SU-DHL-6 (cell line): ENCODE measurements around the gene CLIC6.

Experiments
- H2AFZ ChIP-seq: fragments of 200-600 bp; sonication (generic); 2 replicates; pipeline ENCODE4 v1.6.1; 2014; ENCODE audit warnings: low read depth, mild to moderate bottlenecking, moderate library complexity, mixed read lengths, antibody characterized with exemption, low read length; ENCODE audit not compliant: severe bottlenecking
- H3F3A ChIP-seq: fragments of 200-600 bp; shearing (Covaris generic); 2 replicates; pipeline ENCODE4 v1.6.0; 2016; ENCODE audit warnings: antibody characterized with exemption, mild to moderate bottlenecking; ENCODE audit not compliant: insufficient read depth
- H3K27ac ChIP-seq: fragments of 200-600 bp; sonication (generic); 2 replicates; pipeline ENCODE4 v1.5.1; 2016; ENCODE audit warnings: low read depth, mild to moderate bottlenecking, low read length, moderate library complexity, mixed read lengths
- H3K27me3 ChIP-seq: fragments of 200-600 bp; sonication (generic), shearing (Covaris generic); 2 replicates; pipeline ENCODE4 v1.6.0; 2014; ENCODE audit warnings: mild to moderate bottlenecking, low read length
- H3K36me3 ChIP-seq: fragments of 200-600 bp; sonication (generic); 2 replicates; pipeline ENCODE4 v1.6.1; 2014; ENCODE audit warnings: mild to moderate bottlenecking, low read length, mixed read lengths
- H3K4me2 ChIP-seq: fragments of 300-600, 200-600 bp; shearing (Covaris generic), sonication (generic); 2 replicates; pipeline ENCODE4 v1.6.0; 2014; ENCODE audit warnings: low read length, low read depth, mild to moderate bottlenecking; ENCODE audit not compliant: poor library complexity, severe bottlenecking
- H3K4me3 ChIP-seq: fragments of 200-600 bp; sonication (generic); 2 replicates; pipeline ENCODE4 v1.5.1; 2014; ENCODE audit warnings: antibody characterized with exemption, low read length, mild to moderate bottlenecking, mixed read lengths; ENCODE audit not compliant: insufficient read depth, poor library complexity, severe bottlenecking
- H3K79me2 ChIP-seq: fragments of 200-600 bp; sonication (generic); 2 replicates; pipeline ENCODE4 v1.6.1; 2014; ENCODE audit warnings: mild to moderate bottlenecking, low read length, moderate library complexity; ENCODE audit not compliant: insufficient read depth
- H3K9ac ChIP-seq: fragments of 200-600 bp; sonication (generic); 2 replicates; pipeline ENCODE4 v1.7.0; 2014; ENCODE audit warnings: mild to moderate bottlenecking, low read length
- H3K9me2 ChIP-seq: fragments of 200-600 bp; sonication (generic); replicated peaks from 2 replicates; pipeline ENCODE4 v1.6.1; 2014; ENCODE audit warnings: low read length; ENCODE audit not compliant: insufficient read depth
- H3K9me3 ChIP-seq: fragments of 200-600 bp; sonication (generic); 2 replicates; pipeline ENCODE4 v1.6.1; 2014; ENCODE audit warnings: low read length, mixed read lengths; ENCODE audit not compliant: insufficient read depth
- H4K20me1 ChIP-seq: fragments of 200-600 bp; sonication (generic); 2 replicates; pipeline ENCODE4 v1.6.1; 2014; ENCODE audit warnings: low read depth, mild to moderate bottlenecking, antibody characterized with exemption, low read length, moderate library complexity, mixed read lengths
- CTCF ChIP-seq: fragments of 200-600 bp; sonication (generic); IDR thresholded peaks from one replicate; pipeline ENCODE4 v1.5.1; 2017; ENCODE audit warnings: antibody characterized with exemption, mild to moderate bottlenecking, low read length, moderate library complexity; ENCODE audit not compliant: insufficient read depth, poor library complexity, severe bottlenecking
- EZH2phosphoT487 ChIP-seq: fragments of 200-600 bp; sonication (generic), shearing (Covaris generic); conservative IDR thresholded peaks from 2 replicates; pipeline ENCODE4 v1.6.1; 2018; ENCODE audit warnings: mild to moderate bottlenecking, antibody characterized with exemption, low read length, moderate library complexity, mixed read lengths

CLIC6 gene

GRCh38 chr21:34636961-34637360, 31.8 kb upstream of the CLIC6 start:
- Histone ChIP-seq H3K36me3 (no peaks in the 10 kb centered on the region), H3K4me2 (no peak overlapping the region), H3K9ac (no peak overlapping the region), H3K9me2 (no peaks in the 10 kb centered on the region), H3K27ac (no peak overlapping the region), H3K79me2 (no peaks in the 10 kb centered on the region), H3F3A (no peaks in the 10 kb centered on the region), H2AFZ (no peak overlapping the region), H3K27me3 (no peaks in the 10 kb centered on the region), H3K4me3 (no peak overlapping the region), H3K9me3 (no peaks in the 10 kb centered on the region), H4K20me1 (no peaks in the 10 kb centered on the region)
- TF ChIP-seq CTCF (no peak), EZH2phosphoT487 (no peak)

GRCh38 chr21:34639250-34639649, 29.5 kb upstream of the CLIC6 start:
- H2AFZ ChIP-seq: no peak overlapping the region

GRCh38 chr21:34639882-34640788, 28.7 kb upstream of the CLIC6 start:
- Histone ChIP-seq H4K20me1 (no peaks in the 10 kb centered on the region), H3K9me2 (no peaks in the 10 kb centered on the region), H3F3A (no peaks in the 10 kb centered on the region), H3K9ac (no peak overlapping the region), H3K9me3 (no peaks in the 10 kb centered on the region), H3K4me3 (no peak overlapping the region), H3K27me3 (no peaks in the 10 kb centered on the region), H3K4me2 (peak overlapping the region; percentile 4), H3K79me2 (no peaks in the 10 kb centered on the region), H2AFZ (no peak overlapping the region), H3K36me3 (no peaks in the 10 kb centered on the region), H3K27ac (no peak overlapping the region)
- TF ChIP-seq CTCF (no peak), EZH2phosphoT487 (no peak)

More at GRCh38 chr21:34639250-34639649, 29.5 kb upstream of the CLIC6 start:
- no peaks in the 10 kb centered on the region for H3K27me3 ChIP-seq
- no peaks in the 10 kb centered on the region for H4K20me1 ChIP-seq
- H3F3A ChIP-seq: no peaks in the 10 kb centered on the region
- no peak overlapping the region for H3K4me3 ChIP-seq
- H3K9me3 ChIP-seq: no peaks in the 10 kb centered on the region
- no peaks in the 10 kb centered on the region for H3K36me3 ChIP-seq
- no peak overlapping the region for H3K9ac ChIP-seq
- no peaks in the 10 kb centered on the region for H3K79me2 ChIP-seq
- H3K4me2 ChIP-seq: no peak overlapping the region
- no peak overlapping the region for H3K27ac ChIP-seq
- no peaks in the 10 kb centered on the region for H3K9me2 ChIP-seq
- no peak for TF ChIP-seq EZH2phosphoT487
- TF ChIP-seq CTCF: no peak
